DMS114 treated with DMSO at 0.1 percent for 48 hours (cell line): ENCODE data around the gene PDZD4.

ENCODE experiments used
- DNase-seq: peaks from one replicate; lab custom pipeline; 2025; ENCODE audit not compliant: unreplicated experiment; lab: John Stamatoyannopoulos, UW

Gene PDZD4

DNA sequence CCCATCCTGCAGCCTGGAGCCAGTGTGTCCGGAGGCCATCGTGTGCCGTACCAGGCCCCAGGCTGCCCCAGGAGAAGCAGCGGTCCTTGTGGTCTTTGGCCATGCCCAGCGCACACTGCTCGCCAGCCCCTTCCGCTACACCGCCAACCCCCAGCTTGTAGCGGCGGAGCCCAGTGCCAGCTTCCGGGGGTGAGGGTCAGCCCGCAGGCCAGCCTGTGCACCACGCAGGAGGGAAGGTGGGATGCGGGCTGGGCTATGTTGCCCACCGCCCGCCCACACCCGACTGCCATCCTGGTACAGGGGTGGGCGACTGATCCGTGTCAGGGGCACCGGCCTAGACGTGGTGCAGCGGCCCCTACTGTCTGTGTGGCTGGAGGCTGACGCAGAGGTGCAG is 57.1 kb downstream of the PDZD4 start:
- DNase-seq = no peak

DNA sequence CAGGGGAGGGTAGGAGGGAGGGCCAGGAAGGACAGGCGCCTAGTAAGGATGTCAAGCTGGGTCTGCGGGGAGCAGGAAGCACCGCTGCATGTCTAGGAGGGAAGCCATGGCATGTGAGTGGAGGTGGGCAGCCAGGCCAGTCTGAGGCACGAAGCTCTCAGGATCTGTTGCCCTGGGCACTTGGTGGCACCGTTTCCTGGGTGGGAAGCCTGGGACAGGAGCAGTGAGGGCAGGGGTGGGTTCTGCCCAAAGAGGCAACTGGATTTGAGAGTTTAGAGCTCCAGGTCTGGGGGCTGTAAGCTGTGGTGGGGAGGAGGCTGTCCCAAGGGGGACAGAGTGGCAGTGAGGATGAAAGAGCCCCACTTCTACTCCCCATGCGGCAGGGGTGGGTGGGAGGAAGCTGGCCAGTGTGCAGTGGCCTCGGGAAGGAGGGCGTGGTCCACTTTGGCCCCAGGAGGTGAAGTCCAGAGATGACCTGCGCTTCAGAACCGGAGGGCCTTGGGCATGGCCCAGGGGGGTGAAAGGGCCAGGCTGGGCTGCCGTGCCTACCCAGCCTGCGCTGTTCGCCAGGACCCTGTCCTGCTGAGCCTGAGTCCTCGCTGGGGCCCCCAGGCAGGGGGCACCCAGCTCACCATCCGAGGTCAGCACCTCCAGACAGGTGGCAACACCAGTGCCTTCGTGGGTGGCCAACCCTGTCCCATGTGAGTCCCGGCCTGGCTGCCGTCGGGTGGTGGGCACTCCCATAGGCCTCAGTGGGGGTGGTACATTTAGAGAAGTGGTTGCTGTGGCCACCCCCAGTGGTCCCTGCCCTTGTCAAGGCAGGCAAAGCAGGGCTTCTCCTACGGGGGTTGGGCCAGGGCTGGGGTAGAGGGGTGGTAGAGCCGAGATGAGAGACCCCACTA is 57.8 kb downstream of the PDZD4 start:
- DNase-seq = no peak

DNA sequence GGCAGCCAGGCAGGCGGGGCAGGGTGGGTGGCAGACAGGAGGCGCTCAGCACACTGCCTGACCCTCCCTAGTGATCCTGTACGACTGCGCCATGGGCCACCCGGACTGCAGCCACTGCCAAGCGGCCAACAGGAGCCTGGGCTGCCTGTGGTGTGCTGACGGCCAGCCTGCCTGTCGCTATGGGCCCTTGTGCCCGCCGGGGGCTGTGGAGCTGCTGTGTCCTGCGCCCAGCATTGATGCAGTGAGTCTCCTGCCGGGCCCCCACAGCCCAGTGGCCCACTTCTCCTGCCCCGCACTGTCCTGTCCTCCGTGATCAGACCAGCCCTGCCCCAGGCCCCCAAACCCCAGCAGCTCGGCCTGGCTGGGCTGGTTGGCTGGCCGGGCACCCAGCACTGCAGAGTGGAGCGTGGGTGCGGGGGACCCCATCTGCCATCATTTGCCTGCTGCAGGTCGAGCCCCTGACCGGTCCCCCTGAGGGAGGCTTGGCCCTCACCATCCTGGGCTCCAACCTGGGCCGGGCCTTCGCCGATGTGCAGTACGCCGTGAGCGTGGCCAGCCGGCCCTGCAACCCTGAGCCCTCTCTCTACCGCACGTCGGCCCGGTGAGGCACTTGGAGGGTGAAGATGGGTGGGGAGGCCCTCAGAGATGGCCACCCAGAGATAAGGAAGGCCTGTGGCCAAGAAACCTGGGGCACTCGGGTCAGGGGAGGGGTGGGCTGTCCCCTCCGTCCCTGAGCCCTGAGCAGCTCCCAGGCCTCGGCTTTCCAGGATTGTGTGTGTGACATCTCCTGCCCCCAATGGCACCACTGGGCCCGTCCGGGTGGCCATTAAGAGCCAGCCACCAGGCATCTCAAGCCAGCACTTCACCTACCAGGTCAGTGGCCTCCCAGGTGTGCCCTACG is 58.7 kb downstream of the PDZD4 start:
- no peak for DNase-seq

DNA sequence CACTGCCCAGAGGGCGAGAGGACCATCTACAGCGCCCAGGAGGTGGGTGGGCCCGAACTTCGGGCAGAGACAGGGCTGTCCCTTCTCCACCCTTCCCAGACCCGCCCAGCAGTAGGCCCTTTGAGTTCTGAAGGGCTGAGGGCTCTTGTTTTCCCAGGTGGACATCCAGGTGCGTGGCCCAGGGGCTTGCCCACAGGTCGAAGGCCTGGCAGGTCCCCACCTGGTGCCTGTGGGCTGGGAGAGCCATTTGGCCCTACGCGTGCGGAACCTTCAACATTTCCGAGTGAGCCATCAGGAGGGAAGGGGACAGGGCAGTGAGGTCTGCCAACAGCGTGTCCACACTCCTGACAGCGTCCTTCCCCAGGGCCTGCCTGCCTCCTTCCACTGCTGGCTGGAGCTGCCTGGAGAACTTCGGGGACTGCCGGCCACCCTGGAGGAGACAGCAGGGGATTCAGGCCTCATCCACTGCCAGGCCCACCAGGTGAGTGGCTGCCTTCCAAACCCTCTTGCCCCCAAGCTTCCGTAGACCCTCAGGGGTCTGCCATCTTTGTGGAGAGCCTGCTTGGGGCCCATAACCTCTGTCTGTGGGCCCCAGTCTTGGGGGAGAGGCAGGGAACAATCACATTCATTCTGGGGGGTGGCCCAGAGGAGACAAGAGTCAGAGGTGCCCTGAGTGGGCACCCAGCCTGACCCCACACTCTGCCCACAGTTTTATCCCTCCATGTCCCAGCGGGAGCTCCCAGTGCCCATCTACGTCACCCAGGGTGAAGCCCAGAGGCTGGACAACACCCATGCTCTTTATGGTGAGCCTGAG is 59.5 kb downstream of the PDZD4 start:
- DNase-seq = no peak

DNA sequence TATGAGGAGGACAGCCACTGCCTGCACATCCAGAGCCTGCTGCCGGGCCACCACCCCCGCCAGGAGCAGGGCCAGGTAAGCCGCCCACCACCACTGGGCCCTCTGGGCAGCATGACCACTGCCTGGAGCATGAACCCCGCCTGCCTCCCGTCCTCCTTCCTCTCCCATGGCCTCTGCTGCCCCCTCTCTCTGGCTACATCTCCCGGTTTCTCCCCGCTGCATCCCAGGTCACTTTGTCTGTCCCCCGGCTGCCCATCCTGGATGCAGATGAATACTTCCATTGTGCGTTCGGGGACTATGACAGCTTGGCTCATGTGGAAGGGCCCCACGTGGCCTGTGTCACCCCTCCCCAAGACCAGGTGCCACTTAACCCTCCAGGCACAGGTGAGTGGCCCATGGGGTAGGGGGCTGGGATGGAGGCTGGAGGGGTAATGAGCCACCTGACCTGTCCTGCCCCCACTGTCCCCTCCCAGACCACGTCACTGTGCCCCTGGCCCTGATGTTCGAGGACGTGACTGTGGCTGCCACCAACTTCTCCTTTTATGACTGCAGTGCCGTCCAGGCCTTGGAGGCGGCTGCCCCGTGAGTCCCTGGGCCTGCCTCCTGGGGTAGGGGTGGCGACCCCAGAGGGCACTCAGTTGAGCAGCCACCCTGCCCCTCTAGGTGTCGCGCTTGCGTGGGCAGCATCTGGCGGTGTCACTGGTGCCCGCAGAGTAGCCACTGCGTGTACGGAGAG is 60.3 kb downstream of the PDZD4 start:
- no peak for DNase-seq

DNA sequence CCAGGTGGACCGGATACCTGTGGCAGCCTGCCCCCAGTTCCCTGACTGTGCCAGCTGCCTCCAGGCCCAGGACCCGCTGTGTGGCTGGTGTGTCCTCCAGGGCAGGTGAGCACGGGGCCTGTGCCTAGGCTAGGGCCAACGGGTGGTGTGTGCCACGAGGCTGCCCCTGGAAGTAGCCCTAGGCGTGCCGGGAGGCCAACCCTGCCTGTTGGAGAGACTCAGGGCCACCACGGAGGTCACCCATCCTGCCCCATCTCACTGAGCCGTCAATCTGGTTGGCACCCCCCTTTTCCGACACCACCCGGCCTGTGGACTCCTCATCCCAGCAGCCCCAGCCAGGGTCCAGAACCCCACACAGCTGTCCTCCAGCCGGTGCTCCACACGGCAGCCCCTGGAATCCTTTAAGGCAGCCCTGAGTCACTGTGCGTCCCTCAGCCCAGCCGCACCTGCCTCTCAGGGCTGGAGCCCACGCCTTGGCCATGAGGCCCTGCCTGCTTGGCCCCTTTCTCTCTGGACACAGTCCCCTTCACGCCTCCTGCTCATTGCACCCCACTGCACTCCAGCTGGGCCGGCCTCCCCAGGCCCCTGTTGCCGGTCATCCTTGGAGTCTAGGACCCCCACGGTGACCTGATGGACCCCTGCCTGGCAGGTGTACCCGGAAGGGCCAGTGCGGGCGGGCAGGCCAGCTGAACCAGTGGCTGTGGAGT is 61.0 kb downstream of the PDZD4 start:
- DNase-seq = no peak

DNA sequence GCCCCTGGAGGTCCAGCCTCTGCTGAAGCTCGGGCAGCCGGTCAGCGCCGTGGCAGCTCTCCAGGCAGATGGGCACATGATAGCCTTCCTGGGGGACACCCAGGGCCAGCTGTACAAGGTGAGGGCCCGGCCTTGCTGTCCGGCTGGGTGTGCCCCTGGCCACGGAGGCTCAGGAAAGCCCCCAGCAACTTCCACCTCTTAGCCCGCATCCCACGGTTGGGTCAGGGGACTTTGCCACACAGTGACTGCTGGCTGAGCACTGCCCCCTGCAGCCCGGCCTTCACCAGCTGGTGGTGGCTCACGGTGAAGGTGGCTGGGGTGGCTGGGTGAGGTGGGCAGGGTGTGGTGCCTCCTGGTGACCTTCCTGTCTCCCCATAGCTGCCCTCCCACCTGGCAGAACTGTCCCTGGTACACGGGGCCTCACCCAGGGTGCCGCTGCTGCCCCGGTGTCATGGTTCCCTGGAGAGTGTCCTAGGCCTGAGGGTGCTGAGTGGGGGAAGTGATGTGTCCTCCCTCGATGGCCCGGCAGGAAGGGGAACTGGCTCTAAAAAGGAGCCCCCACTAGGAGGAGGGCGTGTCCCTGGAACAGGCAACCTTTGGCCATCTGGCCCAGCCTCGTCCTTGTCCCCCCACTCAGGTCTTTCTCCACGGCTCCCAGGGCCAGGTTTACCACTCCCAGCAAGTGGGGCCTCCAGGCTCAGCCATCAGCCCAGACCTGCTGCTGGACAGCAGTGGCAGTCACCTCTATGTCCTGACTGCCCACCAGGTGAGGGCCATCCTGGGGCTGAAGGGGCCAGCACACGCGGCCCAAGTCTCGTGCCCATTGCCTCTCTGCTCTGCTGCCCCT is 61.8 kb downstream of the PDZD4 start:
- DNase-seq = no peak

DNA sequence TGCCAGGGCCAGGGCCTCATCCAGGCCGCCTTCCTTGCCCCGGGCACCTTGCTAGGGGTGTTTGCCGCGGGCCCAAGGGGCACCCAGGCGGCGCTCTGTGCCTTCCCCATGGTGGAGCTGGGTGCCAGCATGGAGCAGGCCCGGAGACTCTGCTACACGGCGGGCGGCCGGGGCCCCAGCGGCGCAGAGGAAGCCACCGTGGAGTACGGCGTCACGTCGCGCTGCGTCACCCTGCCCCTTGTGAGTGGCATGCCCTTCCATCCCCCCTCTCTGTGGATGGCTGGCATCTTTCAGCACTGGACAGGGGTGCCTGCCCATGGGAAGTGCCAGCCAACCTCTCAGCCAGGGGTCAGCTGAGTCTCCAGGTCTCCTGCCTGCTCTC is 62.7 kb downstream of the PDZD4 start:
- no peak for DNase-seq

DNA sequence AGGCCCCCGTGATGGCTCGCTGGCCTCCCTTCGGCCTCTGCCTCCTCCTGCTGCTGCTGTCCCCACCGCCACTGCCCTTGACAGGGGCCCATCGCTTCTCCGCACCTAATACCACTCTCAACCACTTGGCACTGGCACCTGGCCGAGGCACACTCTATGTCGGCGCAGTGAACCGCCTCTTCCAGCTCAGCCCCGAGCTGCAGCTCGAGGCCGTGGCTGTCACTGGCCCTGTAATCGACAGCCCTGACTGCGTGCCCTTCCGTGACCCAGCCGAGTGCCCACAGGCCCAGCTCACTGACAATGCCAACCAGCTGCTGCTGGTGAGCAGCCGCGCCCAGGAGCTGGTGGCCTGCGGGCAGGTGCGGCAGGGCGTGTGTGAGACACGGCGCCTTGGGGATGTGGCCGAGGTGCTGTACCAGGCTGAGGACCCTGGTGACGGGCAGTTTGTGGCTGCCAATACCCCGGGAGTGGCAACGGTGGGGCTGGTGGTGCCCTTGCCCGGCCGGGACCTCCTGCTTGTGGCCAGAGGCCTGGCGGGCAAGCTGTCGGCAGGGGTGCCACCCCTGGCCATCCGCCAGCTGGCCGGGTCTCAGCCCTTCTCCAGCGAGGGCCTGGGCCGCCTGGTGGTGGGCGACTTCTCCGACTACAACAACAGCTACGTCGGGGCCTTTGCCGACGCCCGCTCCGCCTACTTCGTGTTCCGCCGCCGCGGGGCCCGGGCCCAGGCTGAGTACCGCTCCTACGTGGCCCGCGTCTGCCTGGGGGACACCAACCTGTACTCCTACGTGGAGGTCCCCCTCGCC is 63.3 kb downstream of the PDZD4 start:
- DNase-seq = no peak

DNA sequence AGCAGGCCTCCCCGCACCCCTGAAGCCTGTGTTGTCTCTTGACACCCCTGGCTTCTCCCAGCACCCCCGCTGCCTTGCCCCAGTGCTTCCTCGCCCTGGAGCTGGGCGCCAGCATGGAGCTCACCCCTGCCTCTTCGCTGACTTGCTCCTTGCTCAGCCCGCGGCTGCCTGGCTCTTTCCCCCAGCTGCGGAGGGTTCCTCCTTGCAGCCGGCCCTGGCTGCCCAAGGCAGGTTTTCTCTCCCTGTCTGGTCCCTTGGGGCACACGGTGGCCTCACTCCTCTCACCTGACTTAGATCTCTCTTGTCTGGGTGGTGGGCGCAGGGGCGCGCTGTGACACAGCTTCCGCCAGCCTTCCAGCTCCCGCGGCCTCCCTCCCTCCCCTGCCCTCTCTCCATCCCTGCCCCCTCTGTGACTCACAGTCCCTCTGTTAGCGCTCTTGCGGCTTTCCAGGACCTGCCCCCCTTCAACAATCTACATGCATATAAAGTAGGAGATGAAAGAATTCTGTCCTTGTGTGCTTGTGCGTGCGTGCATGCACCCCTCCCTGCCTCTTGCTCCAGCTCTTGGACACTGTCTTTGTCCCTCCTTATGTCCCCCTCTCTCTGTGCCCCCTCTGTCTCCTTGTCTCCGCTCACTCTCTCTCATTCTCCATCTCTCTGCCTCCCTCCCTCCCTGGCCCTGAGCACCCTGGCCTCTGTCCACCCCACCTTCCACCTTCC is 64.1 kb downstream of the PDZD4 start:
- DNase-seq = no peak

DNA sequence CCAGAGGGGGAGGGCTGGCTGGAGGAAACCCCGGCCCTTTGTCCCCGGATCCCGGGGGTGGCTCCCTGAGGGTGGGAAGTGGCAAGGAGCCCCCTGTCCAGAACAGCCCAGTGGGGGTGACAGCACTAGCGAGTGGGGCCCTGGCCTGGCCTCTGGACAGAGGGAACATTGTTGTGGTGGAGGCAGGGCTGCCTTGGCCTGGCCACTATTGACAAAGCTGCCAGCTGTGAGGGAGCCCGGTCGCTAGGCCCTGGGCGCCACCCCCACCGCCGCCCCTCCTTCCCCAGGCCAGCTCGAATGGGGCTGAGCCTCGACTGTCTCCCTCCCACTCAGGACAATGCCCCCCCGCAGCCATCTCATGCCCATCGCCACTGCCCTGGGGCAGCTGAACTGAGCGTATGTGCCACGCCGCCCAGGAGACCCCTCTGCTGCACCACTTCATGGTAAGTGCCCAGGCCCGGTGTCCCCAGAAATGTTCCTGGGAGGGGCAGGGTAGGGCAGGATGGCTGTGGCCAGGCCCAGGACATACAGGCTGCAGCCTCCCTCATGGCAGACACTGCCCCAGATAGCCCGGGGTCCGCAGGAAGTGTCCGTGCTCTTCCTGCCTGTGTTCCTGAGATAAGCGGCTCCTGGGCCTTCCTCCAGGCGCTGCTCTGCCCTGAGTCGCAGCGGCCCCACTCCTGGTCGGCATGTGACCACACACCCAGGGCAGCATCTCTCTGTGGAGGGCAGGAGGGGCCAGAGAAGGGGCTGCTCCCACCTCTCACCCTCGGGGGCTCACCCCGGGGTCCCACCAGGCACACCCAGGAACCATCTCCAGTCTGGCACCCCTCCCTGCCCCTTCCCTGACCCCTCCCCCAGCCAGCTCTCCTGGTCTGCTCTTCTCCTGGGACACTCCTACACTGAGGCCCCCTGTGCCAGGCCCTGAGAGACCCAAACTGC is 64.9 kb downstream of the PDZD4 start:
- no peak for DNase-seq

DNA sequence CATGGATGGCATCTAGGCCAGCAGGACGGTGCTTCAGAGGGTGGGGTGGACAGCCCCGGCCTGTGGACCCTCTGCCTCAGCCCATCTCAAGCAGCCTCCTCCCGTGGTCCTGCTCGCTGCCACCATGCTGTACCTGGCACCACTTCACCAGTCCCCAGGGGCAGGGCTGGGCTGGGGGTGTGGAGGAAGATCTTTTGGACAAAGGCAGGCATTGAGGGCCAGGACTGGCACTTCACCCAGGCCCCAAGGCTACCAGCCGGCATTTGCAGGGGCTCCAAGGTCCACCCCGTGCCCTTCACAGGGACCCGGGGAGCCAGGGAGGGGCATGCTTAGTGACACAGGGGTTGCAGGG is 65.6 kb downstream of the PDZD4 start:
- no peak for DNase-seq

DNA sequence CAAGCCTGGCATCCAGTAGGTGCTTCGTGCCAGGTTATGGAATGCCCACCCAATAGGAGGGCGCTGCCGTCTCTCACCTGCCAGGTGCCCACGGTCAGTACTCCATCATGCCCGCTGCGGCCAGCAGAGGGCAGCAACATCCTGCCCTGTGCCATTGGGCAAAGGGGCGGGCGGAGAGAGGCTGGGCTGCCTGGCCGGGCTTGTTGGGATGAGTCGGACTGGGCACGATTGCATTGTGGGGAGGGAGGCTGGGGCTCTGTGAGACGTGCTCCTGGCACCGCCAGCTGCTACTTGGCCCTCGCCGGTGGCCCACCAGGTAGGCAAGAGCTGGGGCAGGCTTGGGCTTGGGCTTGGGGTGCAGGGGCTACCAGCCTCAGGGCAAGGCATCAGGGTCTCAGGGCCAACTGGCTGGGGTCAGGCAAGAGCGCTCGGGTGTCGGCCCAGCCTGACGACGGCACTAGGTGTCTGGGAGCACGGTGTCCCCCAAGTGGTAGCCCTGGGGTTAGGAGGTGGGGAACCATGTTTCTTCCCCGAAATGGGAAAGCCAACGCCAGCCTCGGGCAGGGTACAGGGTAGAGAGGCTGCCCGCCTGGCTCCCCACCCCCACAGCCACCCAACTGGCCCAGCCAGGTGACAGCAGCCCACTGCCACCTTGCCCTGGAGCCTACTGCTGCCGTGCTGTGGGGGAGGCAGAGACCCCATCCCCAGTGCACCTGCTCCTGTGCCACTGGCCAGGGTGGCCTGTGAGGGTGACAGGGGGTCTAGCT is 66.2 kb downstream of the PDZD4 start, which contains the start of gene PLXNB3:
PLXNB3 (plus strand) TSS at position 261 of the 767 bp plus-strand sequence. CDS start 1,287 bp downstream, outside the sequence.
- peak; percentile 5 for DNase-seq

DNA sequence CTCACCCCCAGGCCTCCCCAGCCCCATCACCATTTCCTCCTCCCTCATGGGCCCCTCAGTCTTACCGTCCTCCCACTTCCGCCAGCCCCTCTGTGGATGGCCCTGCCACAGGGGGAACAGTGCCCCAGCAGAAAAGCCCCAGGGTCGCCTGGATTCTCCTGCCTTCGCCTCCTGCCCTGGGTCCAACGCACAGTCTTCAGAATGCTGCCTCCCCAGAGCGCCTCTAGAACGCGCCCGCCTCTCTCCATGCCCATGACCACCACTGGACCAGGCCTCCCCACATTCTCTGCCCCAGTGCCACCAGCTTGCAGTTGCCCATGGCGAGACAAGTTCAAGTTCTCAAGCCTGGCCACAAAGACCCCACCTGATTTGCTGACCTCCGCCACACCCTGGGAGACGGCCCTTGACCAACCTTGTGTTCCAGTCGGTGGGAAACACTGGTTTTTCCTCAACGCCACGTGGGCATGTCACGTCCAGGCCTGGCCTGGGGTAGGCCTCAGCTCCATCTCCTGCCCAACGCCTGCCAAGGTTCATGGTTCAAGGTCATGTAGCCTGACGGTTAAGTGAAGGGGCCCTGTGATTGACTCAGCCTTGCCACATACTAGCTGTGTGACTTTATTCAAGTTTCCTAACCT is 66.9 kb downstream of the PDZD4 start:
- no peak for DNase-seq

DNA sequence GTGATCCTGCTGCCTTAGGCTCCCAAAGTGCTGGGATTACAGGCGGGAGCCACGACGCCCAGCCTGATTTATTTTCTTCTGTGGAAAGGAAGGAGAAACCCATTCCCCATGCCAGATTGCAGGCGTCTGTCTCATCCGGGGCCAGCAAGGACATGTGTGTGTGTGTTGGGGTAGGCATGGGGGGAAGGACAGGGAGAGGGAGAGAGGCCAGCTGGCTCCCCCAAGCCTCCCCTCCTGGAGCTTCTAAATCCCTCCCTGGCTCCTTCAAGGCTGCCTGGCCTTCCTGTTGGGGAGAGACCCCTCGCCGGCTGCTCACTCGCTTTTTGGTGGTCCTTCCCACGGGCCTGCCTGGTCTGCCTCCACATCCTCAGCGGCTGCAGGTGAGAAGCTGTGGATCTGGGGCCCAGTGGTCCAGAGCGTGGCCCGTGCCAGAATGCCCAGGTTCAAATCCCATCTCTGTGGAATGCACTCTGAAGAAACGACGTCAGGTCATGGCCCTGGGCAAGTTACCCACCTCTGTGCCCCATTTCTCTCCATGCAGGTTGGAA is 67.6 kb downstream of the PDZD4 start:
- no peak for DNase-seq
